ENCODE measurements around the gene WASF3.

The WASF3 gene

DNA sequence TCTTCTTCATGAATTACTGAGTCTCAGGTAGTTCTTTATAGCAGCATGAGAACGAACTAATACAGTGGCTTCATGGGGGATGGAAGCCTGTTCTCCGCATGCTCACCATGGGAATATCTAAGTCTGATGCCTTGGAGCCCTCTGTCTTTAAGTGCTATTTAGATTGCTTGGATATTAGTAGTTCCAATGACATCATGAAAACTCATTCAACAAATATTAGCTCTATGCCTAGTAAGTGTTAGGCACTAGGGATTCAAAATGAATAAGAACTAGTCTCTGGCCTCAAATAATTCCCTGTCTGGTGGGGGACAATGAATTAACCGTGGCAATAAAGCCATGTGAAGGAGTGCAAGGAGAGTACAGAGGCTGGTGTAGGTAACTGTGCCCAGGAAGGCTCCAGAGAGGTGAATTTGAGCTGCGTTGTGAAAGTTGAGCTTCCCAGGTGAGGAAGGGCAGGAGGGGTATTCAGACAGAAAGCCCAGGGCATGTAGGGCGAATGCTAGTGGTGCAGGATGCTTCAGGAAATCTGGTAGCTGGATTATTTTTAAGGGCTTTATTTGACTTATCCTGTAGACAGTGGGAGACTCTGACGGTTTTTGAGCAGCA lies 6.1 kb upstream of the WASF3 start:
- Histone ChIP-seq H3K4me3 (ENCODE audit: low read depth in 1 of 2, low read length in 2 of 2) (no peak overlapping the region), H3K9ac (ENCODE audit: low read length) (no peak overlapping the region), H3K36me3 (ENCODE audit: insufficient read depth, low read length) (no peaks in the 10 kb centered on the region), H3K4me1 (ENCODE audit: insufficient read depth, low read length) (no peaks in the 10 kb centered on the region), H3K9me3 (ENCODE audit: low read length) (no peaks in the 10 kb centered on the region), H3K27me3 (ENCODE audit: control insufficient read depth in 1 of 2, insufficient read depth in 2 of 2, low read length in 2 of 2) (peaks cover 0 to 4% of the 10 kb centered on the region in 2 donors), H3K27ac (ENCODE audit: low read depth, low read length) (no peak overlapping the region)

GRCh38 chr13:26555413-26555812 lies 2.1 kb upstream of the WASF3 start:
- H3K27ac ChIP-seq (ENCODE audit: low read depth, low read length) = no peak overlapping the region
- no peaks in the 10 kb centered on the region for H3K36me3 ChIP-seq (ENCODE audit: insufficient read depth, low read length)
- H3K4me3 ChIP-seq (ENCODE audit: low read depth in 1 of 2, low read length in 2 of 2) = no peak overlapping the region
- H3K27me3 ChIP-seq (ENCODE audit: control insufficient read depth in 1 of 2, insufficient read depth in 2 of 2, low read length in 2 of 2) = peaks cover 4% of the 10 kb centered on the region in 2 donors
- H3K4me1 ChIP-seq (ENCODE audit: insufficient read depth, low read length) = no peaks in the 10 kb centered on the region
- H3K9ac ChIP-seq (ENCODE audit: low read length) = no peak overlapping the region
- no peaks in the 10 kb centered on the region for H3K9me3 ChIP-seq (ENCODE audit: low read length)

DNA sequence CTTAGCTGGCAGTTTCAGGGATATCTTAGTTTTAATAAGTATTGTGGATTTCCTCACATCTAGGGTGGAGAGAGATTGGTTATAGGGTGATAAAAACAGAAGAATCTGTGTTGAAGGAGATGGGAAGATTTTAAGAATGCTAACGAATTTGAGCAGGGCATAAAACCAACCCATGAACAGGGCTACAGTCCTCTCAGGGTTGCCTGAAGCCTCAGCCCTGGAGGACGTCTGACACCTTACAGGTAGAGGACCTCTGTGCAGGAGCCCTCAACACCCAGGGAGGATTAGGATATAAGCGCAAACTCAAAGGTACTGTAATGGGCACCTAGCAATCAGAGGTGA lies 461 bp upstream of the WASF3 start:
- no peak overlapping the region for H3K27ac ChIP-seq (ENCODE audit: low read depth, low read length)
- H3K36me3 ChIP-seq (ENCODE audit: insufficient read depth, low read length) = no peaks in the 10 kb centered on the region
- no peaks in the 10 kb centered on the region for H3K9me3 ChIP-seq (ENCODE audit: low read length)
- no peak overlapping the region for H3K9ac ChIP-seq (ENCODE audit: low read length)
- H3K4me1 ChIP-seq (ENCODE audit: insufficient read depth, low read length) = no peaks in the 10 kb centered on the region
- H3K4me3 ChIP-seq (ENCODE audit: low read depth in 1 of 2, low read length in 2 of 2) = peak overlapping the region in 1 of 2 donors; percentile 37
- peaks cover 0 to 4% of the 10 kb centered on the region in 2 donors for H3K27me3 ChIP-seq (ENCODE audit: control insufficient read depth in 1 of 2, insufficient read depth in 2 of 2, low read length in 2 of 2)

DNA sequence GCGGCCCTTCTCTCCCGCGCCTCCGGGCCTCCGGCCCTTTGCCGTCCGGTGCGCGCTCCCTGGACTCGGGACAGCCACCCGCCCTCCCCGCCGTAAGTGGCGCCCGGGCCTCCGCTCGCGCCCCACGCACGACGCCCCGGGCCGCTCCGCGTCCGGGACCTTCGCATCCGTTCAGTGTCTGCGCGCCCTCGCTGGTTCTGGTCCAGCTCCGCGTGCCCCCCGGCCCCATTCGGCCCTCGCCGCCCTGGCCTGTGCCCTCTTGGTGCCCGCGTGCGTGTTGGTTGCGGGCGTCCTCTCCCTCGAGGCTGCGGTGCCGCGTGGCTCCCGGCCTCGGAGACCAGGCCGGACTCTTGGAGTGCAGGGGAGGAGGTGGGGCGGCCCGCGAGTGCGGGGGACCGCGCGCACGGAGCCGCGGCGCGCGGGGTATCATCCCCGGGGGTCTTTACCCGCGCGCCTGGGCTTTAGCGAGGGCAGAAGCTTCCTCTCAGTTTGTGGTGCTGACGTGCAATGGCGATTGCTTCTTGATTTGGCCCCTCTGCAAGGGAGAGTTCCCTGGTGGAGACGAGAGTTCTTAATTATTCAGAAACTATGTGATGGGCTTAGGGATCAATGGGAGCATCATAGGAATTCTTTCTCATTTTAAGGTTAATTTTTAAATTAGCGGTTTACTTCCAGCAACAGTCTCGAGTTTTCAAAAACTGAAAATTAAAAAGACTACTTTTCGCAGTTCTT lies 757 bp downstream of the WASF3 start:
- Histone ChIP-seq H3K27ac (ENCODE audit: low read depth, low read length) (peak overlapping the region; percentile 52), H3K36me3 (ENCODE audit: insufficient read depth, low read length) (no peaks in the 10 kb centered on the region), H3K27me3 (ENCODE audit: control insufficient read depth in 1 of 2, insufficient read depth in 2 of 2, low read length in 2 of 2) (peaks cover 0 to 4% of the 10 kb centered on the region in 2 donors), H3K9me3 (ENCODE audit: low read length) (no peaks in the 10 kb centered on the region), H3K4me1 (ENCODE audit: insufficient read depth, low read length) (no peaks in the 10 kb centered on the region), H3K9ac (ENCODE audit: low read length) (no peak overlapping the region), H3K4me3 (ENCODE audit: low read depth in 1 of 2, low read length in 2 of 2) (peak overlapping the region; percentile 63 to 85)

- no peaks in the 10 kb centered on the region for H3K36me3 ChIP-seq (ENCODE audit: insufficient read depth, low read length)
- H3K4me1 ChIP-seq (ENCODE audit: insufficient read depth, low read length) = no peaks in the 10 kb centered on the region
- H3K4me3 ChIP-seq (ENCODE audit: low read depth in 1 of 2, low read length in 2 of 2) = no peak overlapping the region
- no peak overlapping the region for H3K9ac ChIP-seq (ENCODE audit: low read length)
- peaks cover 0 to 4% of the 10 kb centered on the region in 2 donors for H3K27me3 ChIP-seq (ENCODE audit: control insufficient read depth in 1 of 2, insufficient read depth in 2 of 2, low read length in 2 of 2)
- H3K9me3 ChIP-seq (ENCODE audit: low read length) = no peaks in the 10 kb centered on the region
- no peak overlapping the region for H3K27ac ChIP-seq (ENCODE audit: low read depth, low read length)
These were observed 1.5 kb downstream of the WASF3 start for GRCh38 chr13:26558987-26559386.

GRCh38 chr13:26560456-26560855 lies 3.0 kb downstream of the WASF3 start:
- no peaks in the 10 kb centered on the region for H3K4me1 ChIP-seq (ENCODE audit: insufficient read depth, low read length)
- H3K27me3 ChIP-seq (ENCODE audit: control insufficient read depth in 1 of 2, insufficient read depth in 2 of 2, low read length in 2 of 2) = peaks cover 0 to 4% of the 10 kb centered on the region in 2 donors
- H3K4me3 ChIP-seq (ENCODE audit: low read depth in 1 of 2, low read length in 2 of 2) = no peak overlapping the region
- no peak overlapping the region for H3K9ac ChIP-seq (ENCODE audit: low read length)
- H3K36me3 ChIP-seq (ENCODE audit: insufficient read depth, low read length) = no peaks in the 10 kb centered on the region
- H3K27ac ChIP-seq (ENCODE audit: low read depth, low read length) = no peak overlapping the region
- no peaks in the 10 kb centered on the region for H3K9me3 ChIP-seq (ENCODE audit: low read length)

GRCh38 chr13:26561067-26561466 lies 3.6 kb downstream of the WASF3 start:
- no peaks in the 10 kb centered on the region for H3K36me3 ChIP-seq (ENCODE audit: insufficient read depth, low read length)
- H3K9me3 ChIP-seq (ENCODE audit: low read length) = no peaks in the 10 kb centered on the region
- H3K9ac ChIP-seq (ENCODE audit: low read length) = no peak overlapping the region
- H3K4me3 ChIP-seq (ENCODE audit: low read depth in 1 of 2, low read length in 2 of 2) = no peak overlapping the region
- H3K4me1 ChIP-seq (ENCODE audit: insufficient read depth, low read length) = no peaks in the 10 kb centered on the region
- H3K27ac ChIP-seq (ENCODE audit: low read depth, low read length) = no peak overlapping the region
- H3K27me3 ChIP-seq (ENCODE audit: control insufficient read depth in 1 of 2, insufficient read depth in 2 of 2, low read length in 2 of 2) = peaks cover 0 to 4% of the 10 kb centered on the region in 2 donors

DNA sequence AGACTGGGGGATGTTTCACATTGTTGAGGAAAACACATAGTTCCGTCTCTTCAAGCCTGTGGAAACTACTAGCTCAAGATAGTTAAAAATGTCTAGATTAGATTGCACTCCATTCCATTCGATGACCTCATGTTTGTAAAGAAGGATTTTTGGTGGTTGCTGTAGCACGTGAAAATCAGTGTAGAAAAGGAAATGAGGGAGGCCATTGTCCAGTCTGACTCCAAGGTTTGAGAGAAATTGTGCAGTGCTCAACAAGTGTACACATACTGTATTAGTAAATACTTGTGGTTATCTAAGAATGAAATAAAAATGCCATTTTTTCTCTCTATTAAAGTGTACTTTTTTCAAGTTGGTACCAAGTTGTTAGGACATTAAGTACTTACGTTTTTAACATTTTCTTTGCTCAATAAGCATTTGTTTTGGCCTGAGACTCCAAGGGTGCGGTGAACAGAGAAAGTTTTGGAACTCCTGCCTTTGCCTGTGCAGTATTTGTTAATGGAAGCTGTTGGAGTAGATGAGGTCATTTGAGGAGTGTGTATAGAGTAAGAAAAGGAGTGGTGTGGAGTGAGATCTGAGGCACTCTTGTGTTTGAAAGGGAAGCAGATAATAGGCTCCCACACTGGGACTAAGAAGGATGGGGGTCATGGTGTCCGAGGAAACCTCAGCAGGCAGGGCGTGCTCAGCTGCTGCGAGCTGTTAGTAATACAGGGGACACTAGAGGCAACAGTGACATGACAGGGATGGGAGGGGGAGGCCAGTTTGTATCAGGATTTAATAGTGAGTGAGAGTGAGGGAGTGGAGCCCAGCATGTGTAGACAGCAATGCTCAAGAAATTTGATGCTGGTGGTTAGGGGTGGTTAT lies 4.4 kb downstream of the WASF3 start:
- Histone ChIP-seq H3K9ac (ENCODE audit: low read length) (no peak overlapping the region), H3K4me3 (ENCODE audit: low read depth in 1 of 2, low read length in 2 of 2) (no peak overlapping the region), H3K9me3 (ENCODE audit: low read length) (no peaks in the 10 kb centered on the region), H3K4me1 (ENCODE audit: insufficient read depth, low read length) (no peaks in the 10 kb centered on the region), H3K27me3 (ENCODE audit: control insufficient read depth in 1 of 2, insufficient read depth in 2 of 2, low read length in 2 of 2) (peaks cover 0 to 4% of the 10 kb centered on the region in 2 donors), H3K27ac (ENCODE audit: low read depth, low read length) (no peak overlapping the region), H3K36me3 (ENCODE audit: insufficient read depth, low read length) (no peaks in the 10 kb centered on the region)

DNA sequence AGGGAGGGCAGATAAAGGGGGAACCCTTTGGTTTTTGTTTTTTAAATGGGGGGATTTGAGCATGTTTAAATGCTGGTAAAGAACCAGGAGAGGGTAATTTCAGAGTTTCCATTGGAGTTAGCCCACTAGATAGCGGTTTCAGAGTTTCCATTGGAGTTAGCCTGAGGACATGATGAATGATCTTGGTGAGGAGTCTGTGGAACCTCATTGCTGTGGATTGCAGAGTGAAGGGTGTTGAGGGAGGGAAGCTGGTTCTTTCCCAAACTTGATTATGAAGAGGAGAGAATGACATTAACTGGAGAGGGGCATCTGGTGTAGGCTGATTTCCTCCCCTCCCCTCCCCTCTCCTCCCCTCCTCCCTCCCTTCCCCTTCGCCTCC lies 5.0 kb downstream of the WASF3 start:
- no peaks in the 10 kb centered on the region for H3K36me3 ChIP-seq (ENCODE audit: insufficient read depth, low read length)
- H3K9ac ChIP-seq (ENCODE audit: low read length) = no peak overlapping the region
- peaks cover 0 to 4% of the 10 kb centered on the region in 2 donors for H3K27me3 ChIP-seq (ENCODE audit: control insufficient read depth in 1 of 2, insufficient read depth in 2 of 2, low read length in 2 of 2)
- H3K27ac ChIP-seq (ENCODE audit: low read depth, low read length) = no peak overlapping the region
- H3K4me1 ChIP-seq (ENCODE audit: insufficient read depth, low read length) = no peaks in the 10 kb centered on the region
- H3K9me3 ChIP-seq (ENCODE audit: low read length) = no peaks in the 10 kb centered on the region
- no peak overlapping the region for H3K4me3 ChIP-seq (ENCODE audit: low read depth in 1 of 2, low read length in 2 of 2)

DNA sequence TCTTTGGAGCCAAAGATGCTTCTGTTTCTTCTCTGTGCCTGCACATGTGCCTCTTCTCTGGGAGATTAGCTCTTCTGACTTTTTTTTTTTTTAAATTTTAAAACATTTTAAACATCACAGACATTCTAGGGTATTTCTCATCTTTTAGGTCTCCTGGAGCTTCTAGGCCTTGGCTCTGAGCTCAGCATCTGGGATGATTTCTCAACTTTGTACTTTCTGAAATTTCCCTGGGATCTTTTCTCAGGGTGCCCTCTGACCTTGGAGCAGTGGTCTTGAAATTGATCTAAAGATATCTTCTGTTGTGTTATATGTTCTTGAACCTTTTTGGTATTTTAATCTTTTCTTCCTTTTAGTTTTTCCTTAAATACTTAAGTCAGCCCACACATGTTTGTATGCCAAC lies 6.2 kb downstream of the WASF3 start:
- Histone ChIP-seq H3K9ac (ENCODE audit: low read length) (no peak overlapping the region), H3K4me1 (ENCODE audit: insufficient read depth, low read length) (no peaks in the 10 kb centered on the region), H3K27me3 (ENCODE audit: control insufficient read depth in 1 of 2, insufficient read depth in 2 of 2, low read length in 2 of 2) (no peaks in the 10 kb centered on the region), H3K36me3 (ENCODE audit: insufficient read depth, low read length) (no peaks in the 10 kb centered on the region), H3K4me3 (ENCODE audit: low read depth in 1 of 2, low read length in 2 of 2) (no peak overlapping the region), H3K9me3 (ENCODE audit: low read length) (no peaks in the 10 kb centered on the region), H3K27ac (ENCODE audit: low read depth, low read length) (no peak overlapping the region)

DNA sequence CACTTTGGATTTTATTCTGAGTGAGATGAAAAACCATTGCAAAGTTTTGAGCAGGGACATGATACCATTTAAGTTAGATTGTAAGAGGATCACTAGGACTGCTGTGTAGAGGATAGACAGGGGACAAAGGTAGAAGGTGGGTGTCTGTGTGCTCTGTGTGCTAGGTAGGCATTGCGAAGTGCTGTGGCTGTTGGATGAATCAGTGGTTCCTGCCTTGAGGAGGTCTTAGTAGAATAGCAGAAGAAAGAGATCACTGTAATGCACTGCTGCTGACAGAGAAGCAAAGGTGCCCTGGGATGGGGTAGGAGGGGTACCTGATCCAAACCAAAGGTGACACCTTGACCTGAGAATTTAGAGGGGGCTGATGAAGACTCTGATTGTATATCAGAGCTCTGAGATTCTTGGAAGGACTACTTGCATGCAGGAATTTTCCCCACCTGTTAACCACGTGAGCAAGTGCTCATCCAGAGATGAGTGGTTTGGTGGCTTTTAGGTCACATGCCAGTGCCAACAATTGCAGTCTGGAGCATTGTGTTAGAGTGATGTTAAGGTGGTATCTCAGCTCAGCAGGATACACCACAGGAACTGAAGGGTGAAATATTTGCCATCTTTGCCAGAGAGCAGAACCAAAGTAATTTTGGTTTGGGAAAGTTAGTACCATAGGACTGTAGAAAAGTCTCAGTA lies 10.8 kb downstream of the WASF3 start:
- Histone ChIP-seq H3K4me1 (ENCODE audit: insufficient read depth, low read length) (no peaks in the 10 kb centered on the region), H3K27ac (ENCODE audit: low read depth, low read length) (no peak overlapping the region), H3K9me3 (ENCODE audit: low read length) (no peaks in the 10 kb centered on the region), H3K9ac (ENCODE audit: low read length) (no peak overlapping the region), H3K4me3 (ENCODE audit: low read depth in 1 of 2, low read length in 2 of 2) (no peak overlapping the region), H3K27me3 (ENCODE audit: control insufficient read depth in 1 of 2, insufficient read depth in 2 of 2, low read length in 2 of 2) (no peaks in the 10 kb centered on the region), H3K36me3 (ENCODE audit: insufficient read depth, low read length) (no peaks in the 10 kb centered on the region)

Measured in muscle layer of colon (tissue), 2 donors.